Activated CD4-positive, alpha-beta T cell treated with anti-CD3 and anti-CD28 coated beads, Interleukin-2, amount 50 U/mL, for 1 hour (primary cell): ENCODE data around the gene CDK3.
A peak's percentile ranks its signal among the peaks of the same experiment; 100 is the strongest.

Experiments
- DNase-seq: peaks from one replicate; pipeline ENCODE4 v3.0.0-alpha.2; 2020

CDK3 gene

GRCh38 chr17:75994802-75995370 lies 5.8 kb upstream of the CDK3 start:
- no peak for DNase-seq

DNA sequence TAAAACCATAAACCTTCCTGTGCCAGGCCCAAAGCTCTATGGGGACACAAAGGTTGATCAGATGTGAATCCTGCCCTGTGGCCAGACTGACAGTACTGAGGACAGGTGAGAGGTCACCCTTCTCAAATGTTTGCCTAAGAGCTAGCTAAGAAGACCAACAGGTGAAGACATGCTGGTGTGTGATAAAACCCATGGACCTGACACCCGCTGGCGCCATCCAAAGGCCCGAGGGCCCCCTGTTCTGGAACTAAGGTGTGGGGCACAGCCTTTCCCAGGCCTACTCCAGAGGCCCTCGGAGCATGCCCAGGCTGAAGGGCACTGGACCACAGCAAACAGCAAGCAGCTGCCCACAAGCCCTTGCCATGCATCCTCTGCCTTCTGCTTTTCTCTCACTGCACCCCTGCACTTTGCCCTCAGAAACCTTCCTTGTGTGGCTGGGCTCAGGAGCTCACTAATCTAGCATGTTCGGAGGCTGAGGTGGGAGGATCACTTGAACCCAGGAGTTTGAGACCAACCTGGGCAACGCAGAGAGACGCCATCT lies 5.2 kb upstream of the CDK3 start:
- DNase-seq, result no peak

DNA sequence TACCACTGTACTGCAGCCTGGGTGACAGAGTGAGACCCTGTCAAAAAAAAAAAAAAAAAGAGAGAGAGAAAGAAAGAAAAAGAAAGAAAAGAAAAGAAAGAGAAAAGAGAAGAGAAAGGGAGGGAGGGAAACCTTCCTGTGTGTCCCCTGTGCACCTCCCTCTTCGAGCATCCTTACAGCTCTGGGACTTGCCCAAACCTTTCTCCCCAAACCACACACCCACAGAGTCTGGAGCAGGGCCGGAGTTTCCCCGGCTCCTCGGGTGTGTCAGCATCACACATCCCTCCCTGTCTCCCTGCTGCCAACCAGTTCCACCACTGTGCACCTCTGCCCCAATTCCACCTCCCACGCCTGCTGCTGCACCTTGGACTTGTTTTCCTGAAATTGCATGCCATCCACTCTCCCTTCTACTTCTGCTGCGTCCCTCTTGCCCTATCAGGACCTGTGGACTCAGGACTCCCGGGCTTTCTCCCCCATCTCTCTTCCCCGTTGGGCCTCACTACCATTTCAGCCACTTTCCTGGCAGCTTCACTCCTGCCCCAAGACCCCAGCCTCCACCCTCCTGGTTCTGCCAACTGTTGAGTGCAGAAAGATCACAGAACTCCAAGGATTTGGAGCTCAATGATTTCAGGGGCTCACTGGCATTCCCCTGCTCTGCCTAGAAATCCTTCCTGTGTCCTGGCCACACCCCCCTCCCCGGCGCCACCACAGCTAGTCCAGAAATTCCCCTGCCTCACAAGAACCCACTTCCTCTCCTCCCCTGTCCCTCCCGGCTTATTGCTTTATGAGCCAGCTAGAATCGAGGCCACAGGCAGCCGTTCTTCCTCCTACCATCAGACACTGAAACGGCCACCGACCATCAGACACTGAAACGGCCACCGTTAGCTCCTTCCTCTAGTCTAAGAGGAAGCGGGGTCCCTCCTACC lies 3.7 kb upstream of the CDK3 start:
- DNase-seq, result no peak

GRCh38 chr17:75998327-75998795 lies 2.3 kb upstream of the CDK3 start:
- no peak for DNase-seq

GRCh38 chr17:76000016-76000754 lies 470 bp upstream of the CDK3 start:
- DNase-seq, result peak; percentile 66

- no peak for DNase-seq
Measured at GRCh38 chr17:76002100-76002499, 1.4 kb downstream of the CDK3 start.

DNA sequence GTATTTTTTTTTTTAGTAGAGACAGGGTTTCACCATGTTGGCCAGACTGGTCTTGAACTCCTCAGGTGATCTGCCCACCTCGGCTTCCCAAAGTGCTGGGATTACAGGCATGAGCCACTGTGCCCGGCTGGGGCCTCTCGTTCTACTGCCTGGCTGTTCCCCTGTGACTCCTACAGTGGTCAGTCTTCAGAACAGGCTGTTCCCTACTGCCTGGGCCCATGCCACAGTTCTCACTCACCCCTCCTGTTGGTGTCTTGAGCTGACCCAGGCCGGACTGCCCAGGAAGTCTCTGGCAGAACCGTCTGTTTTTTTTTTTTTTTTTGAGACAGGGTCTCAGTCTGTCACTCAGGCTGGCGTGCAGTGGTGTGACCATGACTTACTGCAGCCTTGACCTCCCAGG lies 3.3 kb downstream of the CDK3 start:
- DNase-seq, result no peak

DNA sequence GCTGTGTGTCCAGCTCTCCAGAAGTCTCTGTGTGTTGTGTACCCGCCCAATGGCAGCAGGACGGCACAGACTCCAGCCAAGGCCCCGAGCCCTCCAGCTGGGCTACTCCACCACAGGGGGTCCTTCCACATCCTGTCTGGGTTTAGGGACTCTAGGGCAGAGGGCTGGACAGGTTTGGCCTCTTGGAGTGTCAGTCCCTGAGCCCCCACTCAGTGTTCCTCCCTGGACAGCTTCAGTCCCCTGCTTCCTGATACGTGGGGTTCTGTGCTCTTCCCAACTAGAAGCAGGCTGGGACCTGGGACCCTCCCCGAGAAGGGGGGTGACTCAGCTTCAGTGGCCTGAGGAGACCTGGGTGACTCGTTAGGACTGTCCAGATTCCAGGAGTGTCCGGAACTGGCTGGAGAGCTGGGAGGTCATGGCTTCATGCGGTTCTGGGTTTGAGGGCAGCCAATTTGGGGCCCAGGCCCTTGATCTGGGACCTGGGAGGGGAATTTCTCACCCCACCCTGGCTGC lies 4.2 kb downstream of the CDK3 start:
- DNase-seq, result no peak

DNA sequence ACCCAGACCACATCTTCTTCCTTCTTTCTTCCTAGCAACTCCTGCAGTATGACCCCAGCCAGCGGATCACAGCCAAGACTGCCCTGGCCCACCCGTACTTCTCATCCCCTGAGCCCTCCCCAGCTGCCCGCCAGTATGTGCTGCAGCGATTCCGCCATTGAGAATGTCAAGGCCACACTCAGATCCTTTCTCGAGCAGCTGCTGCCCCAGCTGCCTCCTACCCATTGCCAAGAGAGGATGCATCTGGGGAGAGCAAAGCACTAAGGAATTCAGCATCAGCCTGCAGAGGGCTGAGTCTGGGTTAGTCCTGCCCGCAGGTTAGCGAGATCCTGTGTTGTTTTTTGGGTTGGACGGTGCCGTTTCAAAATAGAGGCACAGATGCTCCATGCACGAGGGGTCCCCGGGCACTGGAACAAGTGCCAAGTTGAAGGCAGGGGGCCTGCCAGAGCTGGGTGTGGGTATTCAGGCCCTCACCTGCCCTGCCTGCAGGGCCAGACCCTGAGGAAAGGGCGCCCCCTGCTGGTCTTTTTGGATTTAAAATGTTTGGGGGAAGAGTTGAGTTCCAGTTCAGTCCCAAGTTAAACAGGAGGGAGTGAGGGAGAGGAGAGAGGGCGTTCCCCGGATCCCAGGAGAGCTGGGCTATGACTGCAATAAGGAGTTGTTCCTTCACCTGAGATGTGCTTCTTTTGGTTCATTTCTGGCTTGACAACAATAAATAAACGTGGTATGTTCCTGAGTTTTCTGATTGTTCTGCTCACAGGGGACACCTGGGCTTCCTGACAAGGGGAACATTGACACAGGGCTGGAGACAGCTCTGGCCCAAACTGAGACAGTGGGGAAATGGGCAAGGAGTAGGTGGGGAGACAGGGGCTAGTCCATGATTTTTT lies 4.9 kb downstream of the CDK3 start:
- peak; percentile 80 for DNase-seq

DNA sequence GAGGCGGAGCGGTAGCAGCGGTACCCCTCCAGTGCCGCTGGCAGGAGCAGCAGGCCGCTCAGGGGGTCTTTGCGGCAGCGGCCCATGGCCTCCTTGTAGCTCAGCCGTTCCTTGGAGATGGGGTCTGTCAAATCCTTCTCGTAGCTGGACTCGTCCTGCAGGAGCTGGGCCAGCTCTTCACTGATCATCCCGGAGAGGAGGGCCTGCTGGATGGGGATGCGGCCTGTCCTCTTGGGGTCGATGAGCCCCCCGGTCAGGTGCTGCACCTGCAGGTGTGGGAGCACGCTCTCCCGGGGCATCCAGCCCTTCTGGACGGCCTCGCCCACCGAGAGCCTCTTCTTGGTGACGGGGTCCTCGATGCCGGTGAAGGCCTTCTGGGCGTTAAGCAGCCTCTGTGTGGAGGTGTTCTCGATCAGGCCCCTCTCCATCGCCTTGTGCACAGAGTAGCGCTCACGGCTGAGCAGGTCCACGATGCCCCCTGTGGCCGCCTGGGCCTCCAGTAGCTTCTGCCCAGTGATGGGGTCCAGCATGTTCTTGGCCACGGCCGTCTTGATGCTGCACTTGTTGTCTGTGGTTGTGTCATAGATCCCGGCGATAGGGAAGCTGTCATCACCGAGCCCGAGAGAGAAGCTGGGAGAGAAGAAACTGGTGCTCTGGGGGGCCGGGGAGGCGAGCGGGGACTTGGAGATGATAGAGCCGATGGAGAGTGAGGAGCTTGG lies 6.6 kb downstream of the CDK3 start:
- no peak for DNase-seq

DNA sequence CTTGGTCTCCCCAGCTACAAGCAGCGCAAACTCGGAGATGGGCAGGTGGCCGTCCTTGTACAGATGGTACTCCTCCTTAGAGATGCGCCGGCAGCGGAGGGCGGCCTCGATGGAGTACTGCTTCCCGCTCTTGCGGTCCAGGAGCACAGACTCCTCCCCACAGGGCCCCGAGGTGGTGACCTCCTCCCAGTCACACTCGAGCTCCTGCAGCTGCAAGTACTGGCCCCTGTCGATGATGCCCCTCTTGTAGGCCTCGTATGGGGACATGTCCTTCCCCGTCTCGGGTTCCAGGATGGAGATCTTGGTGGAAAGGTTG lies 7.2 kb downstream of the CDK3 start:
- no peak for DNase-seq

DNA sequence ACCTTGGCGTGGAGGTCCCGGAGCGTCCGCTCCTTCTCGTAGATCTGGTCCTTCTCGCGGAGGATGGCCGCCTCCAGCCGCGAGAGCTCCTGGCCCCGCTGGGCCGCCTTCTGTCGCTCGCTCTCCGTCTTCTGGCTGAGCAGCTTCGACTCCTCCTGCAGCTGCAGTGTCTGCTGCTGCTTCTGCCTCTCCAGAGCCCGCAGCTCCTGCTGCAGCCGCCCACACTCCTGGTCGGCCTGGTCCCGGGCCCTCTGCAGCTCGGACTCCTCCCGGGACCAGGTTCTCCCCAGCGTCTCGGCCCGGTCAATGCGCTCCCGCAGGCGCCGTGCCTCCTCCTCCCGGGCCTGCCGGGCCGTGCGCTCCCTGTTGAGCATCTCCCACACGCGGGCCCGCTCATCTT lies 7.6 kb downstream of the CDK3 start:
- no peak for DNase-seq

- no peak for DNase-seq
Measured at GRCh38 chr17:76008630-76009425, 8.2 kb downstream of the CDK3 start.

GRCh38 chr17:76009447-76009846 lies 8.8 kb downstream of the CDK3 start:
- no peak for DNase-seq

DNA sequence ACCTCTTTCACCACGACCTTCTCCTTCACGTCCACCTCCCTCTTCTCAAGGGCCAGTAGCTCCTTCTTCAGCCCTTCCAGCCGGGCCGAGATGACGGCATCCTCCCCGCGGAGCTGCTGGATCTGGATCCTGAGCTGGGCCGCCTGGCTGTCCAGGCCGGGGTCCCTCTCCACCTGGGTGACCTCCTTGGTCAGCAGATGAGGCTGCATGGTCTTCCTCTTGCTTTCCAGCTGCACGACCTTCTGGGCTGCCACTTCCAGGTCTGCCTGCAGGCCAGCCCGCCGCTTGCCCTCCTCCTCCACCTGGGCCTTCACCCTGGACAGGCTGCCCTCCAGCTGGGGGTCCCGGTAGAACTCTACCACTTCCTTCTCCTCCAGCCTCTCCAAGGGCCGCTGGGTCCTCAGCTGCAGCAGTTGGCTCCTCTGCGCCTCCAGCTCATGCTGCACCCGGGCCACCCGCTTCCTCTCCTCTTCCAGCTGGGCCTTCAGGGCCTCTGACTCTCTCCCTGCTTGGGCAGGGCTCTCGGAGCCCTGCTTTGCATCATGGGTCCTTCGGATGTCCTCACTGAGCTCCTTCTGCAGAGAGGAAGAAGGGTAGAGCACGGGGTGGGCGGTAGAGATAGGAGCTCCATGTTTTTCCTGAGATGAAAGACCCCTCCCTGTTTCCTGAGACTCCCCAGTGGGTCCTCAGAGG lies 9.5 kb downstream of the CDK3 start:
- no peak for DNase-seq

DNA sequence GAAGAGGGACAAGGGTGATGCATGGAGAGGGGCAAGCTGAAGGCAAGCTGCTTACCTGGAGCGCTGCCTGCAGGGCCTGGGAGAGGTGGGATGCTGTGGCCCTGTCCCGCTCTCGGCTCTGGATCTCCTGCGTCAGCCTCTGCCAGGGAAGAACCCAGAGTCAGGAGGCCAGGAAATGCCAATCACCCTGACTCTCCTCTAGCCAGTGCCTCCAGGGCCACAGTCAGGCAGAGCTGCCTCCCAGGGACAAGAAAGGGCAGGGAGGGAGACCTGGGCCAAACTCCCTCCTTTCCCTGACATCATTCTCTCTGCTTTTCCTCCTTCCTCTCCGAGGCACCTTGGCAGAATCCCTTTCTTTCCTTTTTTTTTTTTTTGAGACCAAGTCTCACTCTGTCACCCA lies 11.3 kb downstream of the CDK3 start:
- no peak for DNase-seq

DNA sequence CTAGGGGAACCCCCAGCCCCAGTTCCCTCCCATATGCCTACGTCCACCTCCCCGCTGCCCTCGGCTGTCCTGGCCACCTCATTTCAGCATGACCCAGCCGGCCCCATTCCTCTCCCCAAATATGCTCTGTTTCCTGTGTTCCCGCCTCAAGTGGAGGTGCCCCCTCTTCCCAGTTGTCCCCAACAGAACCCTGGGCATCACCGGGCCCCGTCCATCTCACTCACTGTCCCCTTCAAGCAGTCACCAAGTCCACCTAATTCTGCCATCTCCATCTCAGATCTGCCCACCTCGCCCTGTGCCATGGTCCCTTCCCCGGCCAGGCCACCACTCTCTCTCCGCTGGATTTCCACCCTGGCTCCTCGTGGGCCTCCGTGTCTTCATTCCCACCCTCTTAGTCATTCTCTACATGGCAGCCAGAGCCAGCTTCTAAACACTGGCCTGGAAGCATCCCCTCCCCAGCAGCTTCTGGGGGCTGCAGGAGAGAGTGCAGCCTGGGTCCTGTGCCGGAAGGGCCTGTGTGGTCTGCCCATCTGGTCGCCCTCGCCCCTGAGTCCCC lies 12.8 kb downstream of the CDK3 start:
- no peak for DNase-seq

DNA sequence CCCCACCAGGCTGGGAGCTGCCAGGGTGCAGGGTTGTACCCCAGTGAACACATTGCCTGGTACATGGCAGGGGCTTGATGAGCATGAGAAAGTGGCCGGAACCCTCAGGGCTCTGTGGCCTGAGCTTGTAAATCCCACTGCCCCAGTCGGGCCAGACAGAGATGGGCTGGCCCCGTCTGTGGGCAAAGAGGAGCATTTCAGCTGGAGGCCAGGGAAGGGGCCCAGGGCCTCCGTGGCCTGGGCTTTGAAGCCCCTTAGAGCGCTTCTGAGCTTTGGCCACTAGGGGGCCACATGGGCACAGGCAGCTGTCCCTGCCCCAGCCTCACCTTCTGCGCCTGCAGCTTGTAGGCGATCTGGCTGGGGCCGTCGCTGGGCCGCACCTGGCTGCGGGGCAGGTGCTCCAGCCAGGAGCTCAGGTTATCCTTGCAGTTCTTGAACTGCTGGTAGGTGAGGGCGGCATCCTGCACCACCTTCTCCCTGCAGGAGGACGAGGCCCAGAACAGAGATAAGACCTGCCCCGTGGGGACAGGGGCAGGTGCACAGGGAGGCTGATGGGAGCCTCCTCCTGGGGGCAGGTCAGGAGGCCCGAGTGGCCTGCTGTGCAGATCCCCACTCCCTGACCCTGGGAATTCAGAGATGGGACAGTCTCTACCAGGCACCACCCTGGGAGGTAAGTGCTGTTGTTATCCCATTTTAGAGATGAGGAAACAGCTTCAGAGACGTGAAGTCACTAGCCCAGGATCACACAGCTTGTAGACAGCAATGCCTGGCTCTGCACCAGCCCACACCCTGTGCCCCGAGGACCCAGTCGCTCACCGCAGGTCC lies 13.7 kb downstream of the CDK3 start:
- DNase-seq, result peak; percentile 73

DNA sequence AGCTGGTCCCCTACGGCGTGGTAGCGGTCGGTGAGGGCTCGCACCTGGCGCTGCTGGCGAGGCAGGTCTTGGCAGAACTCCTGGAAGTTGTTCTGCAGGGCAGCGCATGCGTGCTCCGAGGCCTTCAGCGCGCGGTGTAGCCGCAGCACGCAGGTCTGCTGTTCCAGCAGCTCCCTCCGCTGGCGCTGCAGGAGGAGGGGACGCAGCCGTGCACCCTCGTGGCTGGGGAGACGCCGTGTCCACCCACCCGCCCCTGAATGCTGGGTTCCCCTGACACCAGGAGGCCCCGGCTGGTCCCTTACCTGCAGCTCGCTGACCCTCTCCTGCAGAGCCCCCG lies 14.2 kb downstream of the CDK3 start:
- DNase-seq, result no peak
